Activated CD4-positive, alpha-beta T cell treated with anti-CD3 and anti-CD28 coated beads, Interleukin-2, amount 50 U/mL, for 1 hour (primary cell): ENCODE data around the gene RDH11.

Experiments used
- DNase-seq: peaks from one replicate; pipeline ENCODE4 v3.0.0-alpha.2; 2020

RDH11 gene

GRCh38 chr14:67645414-67645813, 50.1 kb downstream of the RDH11 start:
- no peak for DNase-seq

- no peak for DNase-seq
These were observed 51.1 kb downstream of the RDH11 start for GRCh38 chr14:67644428-67644827.

GRCh38 chr14:67643713-67644112, 51.9 kb downstream of the RDH11 start:
- DNase-seq, result no peak

- DNase-seq, result no peak
These were observed 53.4 kb downstream of the RDH11 start for GRCh38 chr14:67641902-67642749.

- DNase-seq, result no peak
These were observed 54.1 kb downstream of the RDH11 start for GRCh38 chr14:67641480-67641879.

GRCh38 chr14:67638642-67639041, 56.9 kb downstream of the RDH11 start:
- DNase-seq, result no peak

GRCh38 chr14:67636361-67636919, 59.1 kb downstream of the RDH11 start:
- DNase-seq, result no peak

GRCh38 chr14:67633451-67634147, 62.0 kb downstream of the RDH11 start:
- DNase-seq, result no peak

GRCh38 chr14:67630938-67631337, 64.6 kb downstream of the RDH11 start:
- DNase-seq, result no peak

- no peak for DNase-seq
These were observed 65.4 kb downstream of the RDH11 start for GRCh38 chr14:67630186-67630585.

- DNase-seq, result no peak
These were observed 68.0 kb downstream of the RDH11 start for GRCh38 chr14:67627519-67627918.
